ENCODE results near the gene MYO18B.

The MYO18B gene

GRCh38 chr22:25749420-25750169 is 7.6 kb downstream of the MYO18B start:
- no peak for DNase-seq

GRCh38 chr22:25750569-25751173 is 8.7 kb downstream of the MYO18B start:
- DNase-seq: peak; percentile 19

- DNase-seq: no peak
Observed at GRCh38 chr22:25751174-25751581, 9.2 kb downstream of the MYO18B start.

GRCh38 chr22:25752615-25753214 is 10.7 kb downstream of the MYO18B start:
- DNase-seq: no peak

- no peak for DNase-seq
Observed at GRCh38 chr22:25753252-25753651, 11.3 kb downstream of the MYO18B start.

GRCh38 chr22:25754527-25755202 is 12.7 kb downstream of the MYO18B start:
- no peak for DNase-seq

- DNase-seq: no peak
Observed at GRCh38 chr22:25757686-25758085, 15.7 kb downstream of the MYO18B start.

- no peak for DNase-seq
Observed at GRCh38 chr22:25758316-25758715, 16.3 kb downstream of the MYO18B start.

GRCh38 chr22:25759825-25760231 is 17.8 kb downstream of the MYO18B start:
- no peak for DNase-seq

GRCh38 chr22:25760294-25760693 is 18.3 kb downstream of the MYO18B start:
- no peak for DNase-seq

- DNase-seq: no peak
Observed at GRCh38 chr22:25760848-25761595, 19.0 kb downstream of the MYO18B start.

GRCh38 chr22:25762147-25762546 is 20.2 kb downstream of the MYO18B start:
- no peak for DNase-seq

- no peak for DNase-seq
Observed at GRCh38 chr22:25763239-25763777, 21.3 kb downstream of the MYO18B start.

GRCh38 chr22:25764270-25765015 is 22.5 kb downstream of the MYO18B start:
- DNase-seq: no peak

- no peak for DNase-seq
Observed at GRCh38 chr22:25765016-25765367, 23.0 kb downstream of the MYO18B start.

GRCh38 chr22:25765801-25766200 is 23.8 kb downstream of the MYO18B start:
- no peak for DNase-seq

- no peak for DNase-seq
Observed at GRCh38 chr22:25766418-25766817, 24.4 kb downstream of the MYO18B start.

GRCh38 chr22:25770333-25770732 is 28.3 kb downstream of the MYO18B start:
- DNase-seq: no peak

- DNase-seq: no peak
Observed at GRCh38 chr22:25772288-25772687, 30.3 kb downstream of the MYO18B start.

- DNase-seq: no peak
Observed at GRCh38 chr22:25774575-25775026, 32.6 kb downstream of the MYO18B start.

- DNase-seq: no peak
Observed at GRCh38 chr22:25775531-25775930, 33.5 kb downstream of the MYO18B start.

- DNase-seq: no peak
Observed at GRCh38 chr22:25777411-25777810, 35.4 kb downstream of the MYO18B start.

Data from NCI-H524 treated with DMSO at 0.1 percent for 48 hours (cell line).